Mucosa of rectum (tissue), 2 donors: ENCODE data around the gene GTF2F2.

Experiments
- H3K27ac ChIP-seq, 2 donors: one replicate each; pipeline ENCODE4 v1.7.0; 2013; ENCODE audit warnings: inconsistent platforms in 2 of 2, low read depth in 2 of 2, low read length in 2 of 2
- H3K27me3 ChIP-seq, 2 donors: one replicate each; pipeline ENCODE4 v1.7.0; 2013; ENCODE audit warnings: low read length in 2 of 2; ENCODE audit not compliant: control insufficient read depth in 2 of 2, insufficient read depth in 2 of 2
- H3K36me3 ChIP-seq, 2 donors: one replicate each; pipeline ENCODE4 v1.7.0; 2013; ENCODE audit warnings: low read length in 2 of 2; ENCODE audit not compliant: control insufficient read depth in 2 of 2, insufficient read depth in 2 of 2
- H3K4me1 ChIP-seq, 2 donors: one replicate each; pipeline ENCODE4 v1.7.0; 2013; ENCODE audit warnings: low read length in 2 of 2, mild to moderate bottlenecking in 1 of 2; ENCODE audit not compliant: control insufficient read depth in 2 of 2, insufficient read depth in 2 of 2
- H3K4me3 ChIP-seq, 2 donors: one replicate each; pipeline ENCODE4 v1.7.0; 2013; ENCODE audit warnings: low read length in 2 of 2
- H3K9ac ChIP-seq, 2 donors: one replicate each; pipeline ENCODE4 v1.7.0; 2013; ENCODE audit warnings: low read length in 2 of 2, low read depth in 1 of 2, mild to moderate bottlenecking in 1 of 2
- H3K9me3 ChIP-seq, 2 donors: one replicate each; pipeline ENCODE4 v1.7.0; 2013; ENCODE audit warnings: low read length in 2 of 2; ENCODE audit not compliant: control insufficient read depth in 2 of 2
- donor health status: healthy.
- donor health status: Normal muscosa, but diverticular disease.

Gene GTF2F2

DNA sequence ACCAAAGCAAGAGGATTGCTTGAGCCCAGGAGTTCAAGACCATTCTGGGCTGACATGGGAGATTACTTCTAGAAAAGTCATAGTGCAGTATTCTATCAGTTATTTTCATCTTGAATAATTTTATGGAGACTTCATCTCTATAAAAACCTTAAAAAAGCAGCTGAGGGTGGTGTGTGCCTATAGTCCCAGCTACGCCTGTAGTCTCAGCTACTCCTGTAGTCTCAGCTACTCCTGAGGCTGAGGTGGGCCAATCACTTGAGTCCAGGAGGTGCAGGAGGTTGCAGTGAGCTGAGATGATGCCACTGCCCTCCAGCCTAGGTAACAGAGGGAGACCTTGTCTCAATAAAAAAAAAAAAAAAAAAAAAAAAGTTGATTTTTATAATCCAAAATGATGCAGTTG, 102.6 kb downstream of the GTF2F2 start:
- H3K4me1 ChIP-seq, result peaks cover 0 to 7% of the 10 kb centered on the region in 2 donors
- H3K4me3 ChIP-seq, result no peak overlapping the region
- H3K9me3 ChIP-seq, result no peaks in the 10 kb centered on the region
- H3K27me3 ChIP-seq, result no peaks in the 10 kb centered on the region
- no peak overlapping the region for H3K9ac ChIP-seq
- no peak overlapping the region for H3K27ac ChIP-seq
- no peaks in the 10 kb centered on the region for H3K36me3 ChIP-seq

DNA sequence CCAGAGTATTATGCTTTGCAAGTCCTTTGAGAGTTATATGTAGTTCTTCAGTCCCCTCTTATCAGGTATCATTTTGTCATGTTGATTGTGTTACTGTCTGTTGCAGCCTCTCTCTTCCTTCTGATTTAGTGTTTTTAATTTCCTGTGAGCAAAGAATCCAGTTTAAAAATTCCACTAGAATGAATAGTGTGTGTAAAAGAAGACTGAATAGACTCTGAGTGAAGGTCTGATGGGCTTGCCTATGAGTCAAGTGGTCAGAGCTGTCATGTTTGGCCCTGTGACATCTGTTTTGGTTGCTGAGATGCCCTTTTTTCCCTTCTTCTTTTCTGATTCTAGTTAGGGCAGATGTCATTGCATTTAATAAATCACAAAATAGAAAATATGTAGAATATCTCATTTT, 103.9 kb downstream of the GTF2F2 start:
- Histone ChIP-seq H3K9me3 (no peaks in the 10 kb centered on the region), H3K27me3 (no peaks in the 10 kb centered on the region)

DNA sequence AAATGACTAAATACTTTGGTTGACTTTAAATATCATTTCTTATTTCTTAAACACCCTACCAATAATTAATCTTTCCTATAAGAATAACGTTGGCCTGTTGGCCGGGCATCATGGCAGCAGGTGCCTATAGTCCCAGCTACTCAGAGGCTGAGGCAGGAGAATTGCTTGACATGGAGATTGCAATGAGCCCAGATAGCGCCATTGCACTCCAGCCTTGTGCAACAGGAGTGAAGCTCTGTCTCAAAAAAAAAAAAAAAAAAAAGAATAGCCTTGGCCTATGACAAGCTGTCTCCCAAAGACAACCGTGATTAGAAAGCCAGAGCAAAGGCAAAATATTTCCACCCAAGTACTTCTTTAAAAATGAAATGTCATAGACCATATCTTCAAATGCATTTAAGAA, 105.1 kb downstream of the GTF2F2 start:
- H3K4me3 ChIP-seq, result no peak overlapping the region
- no peaks in the 10 kb centered on the region for H3K27me3 ChIP-seq
- H3K4me1 ChIP-seq, result no peaks in the 10 kb centered on the region
- no peaks in the 10 kb centered on the region for H3K36me3 ChIP-seq
- no peaks in the 10 kb centered on the region for H3K9me3 ChIP-seq
- no peak overlapping the region for H3K9ac ChIP-seq
- H3K27ac ChIP-seq, result no peak overlapping the region

More for the DNA sequence above, 103.9 kb downstream of the GTF2F2 start:
- Histone ChIP-seq H3K27ac (no peak overlapping the region), H3K4me3 (no peak overlapping the region), H3K9ac (no peak overlapping the region), H3K4me1 (peaks cover 0 to 7% of the 10 kb centered on the region in 2 donors), H3K36me3 (no peaks in the 10 kb centered on the region)

DNA sequence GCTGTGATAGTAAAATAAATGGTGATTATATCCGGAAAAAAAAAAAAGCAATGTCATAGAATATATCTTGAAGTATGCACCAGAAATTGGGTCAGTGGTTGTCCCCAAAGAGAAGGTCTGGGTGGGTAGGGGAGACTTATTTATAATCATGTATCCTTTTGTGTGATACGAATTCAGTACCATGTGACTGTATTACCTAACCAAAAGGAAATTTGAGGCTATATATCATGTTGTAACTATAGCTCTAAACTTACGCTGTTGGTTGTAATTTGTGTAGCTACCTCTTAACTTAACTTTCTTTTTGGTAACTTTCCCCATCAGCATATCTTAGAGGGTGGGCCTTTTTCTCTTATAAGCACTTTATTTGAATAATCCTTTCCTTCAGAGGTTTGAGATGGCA, 105.7 kb downstream of the GTF2F2 start:
- Histone ChIP-seq H3K9ac (no peak overlapping the region), H3K4me1 (no peaks in the 10 kb centered on the region), H3K36me3 (no peaks in the 10 kb centered on the region), H3K4me3 (no peak overlapping the region), H3K27ac (no peak overlapping the region), H3K9me3 (no peaks in the 10 kb centered on the region), H3K27me3 (no peaks in the 10 kb centered on the region)

DNA sequence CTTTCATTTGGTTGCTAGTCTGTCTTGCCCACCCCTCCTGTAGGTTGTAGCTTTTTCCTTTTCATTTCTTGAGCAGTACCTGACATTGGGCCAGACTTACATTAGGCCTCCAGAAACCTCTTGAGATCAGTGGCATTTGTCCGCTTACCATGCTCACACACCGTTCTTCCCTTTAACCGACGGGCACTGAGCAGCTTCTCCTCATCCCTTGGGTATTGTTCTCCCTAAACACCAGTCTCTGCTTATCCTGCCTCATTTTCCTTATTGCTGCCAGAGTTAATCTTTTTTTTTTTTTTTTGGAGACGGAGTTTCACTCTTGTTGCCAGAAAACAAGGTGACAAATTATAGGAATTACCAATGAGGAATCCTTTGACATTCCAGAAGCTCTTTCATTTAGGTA, 107.7 kb downstream of the GTF2F2 start:
- H3K27me3 ChIP-seq, result no peaks in the 10 kb centered on the region
- no peak overlapping the region for H3K4me3 ChIP-seq
- H3K4me1 ChIP-seq, result no peaks in the 10 kb centered on the region
- no peaks in the 10 kb centered on the region for H3K36me3 ChIP-seq
- H3K9ac ChIP-seq, result no peak overlapping the region
- H3K9me3 ChIP-seq, result no peaks in the 10 kb centered on the region
- no peak overlapping the region for H3K27ac ChIP-seq

DNA sequence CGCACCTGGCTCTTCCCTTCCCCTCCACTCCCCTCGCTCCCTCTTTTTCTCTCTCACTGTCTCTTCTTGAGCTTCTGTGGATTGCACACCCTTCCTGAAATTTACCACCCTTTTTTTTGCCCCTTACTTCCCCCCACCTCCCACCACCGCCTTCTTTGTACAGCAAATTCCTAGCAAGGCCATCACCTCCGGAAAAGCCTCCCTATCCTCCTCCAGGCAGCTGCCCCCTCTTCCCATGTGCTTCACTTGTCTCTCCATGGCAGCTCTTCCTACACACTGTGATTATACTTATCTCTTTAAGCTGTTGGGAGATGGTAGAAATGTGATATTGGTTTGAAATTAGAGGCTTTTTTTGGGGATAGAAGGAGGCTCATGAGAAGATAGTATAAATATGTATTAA, 108.9 kb downstream of the GTF2F2 start:
- H3K9ac ChIP-seq, result no peak overlapping the region
- H3K4me1 ChIP-seq, result peaks cover 0 to 3% of the 10 kb centered on the region in 2 donors
- no peaks in the 10 kb centered on the region for H3K27me3 ChIP-seq
- no peaks in the 10 kb centered on the region for H3K36me3 ChIP-seq
- H3K9me3 ChIP-seq, result no peaks in the 10 kb centered on the region
- no peak overlapping the region for H3K4me3 ChIP-seq
- no peak overlapping the region for H3K27ac ChIP-seq

DNA sequence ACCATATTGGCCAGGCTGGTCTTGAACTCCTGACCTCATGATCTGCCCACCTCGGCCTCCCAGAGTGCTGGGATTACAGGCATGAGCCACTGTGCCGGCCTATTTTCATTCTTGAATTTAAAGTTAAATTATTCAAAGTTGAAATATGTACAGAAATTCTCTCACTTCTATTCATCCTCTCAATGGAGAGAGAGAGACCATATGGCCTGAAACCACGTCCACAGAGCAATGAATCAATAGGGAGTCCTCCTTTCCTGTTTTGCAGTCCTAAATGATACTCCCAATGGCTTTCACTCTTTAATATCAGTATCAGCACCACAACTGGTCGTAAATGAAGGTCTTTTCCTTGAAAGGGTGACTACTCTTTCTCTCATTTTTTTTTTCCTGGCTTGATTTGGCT, 111.0 kb downstream of the GTF2F2 start:
- H3K4me1 ChIP-seq, result peaks cover 2 to 4% of the 10 kb centered on the region in 2 donors
- no peaks in the 10 kb centered on the region for H3K36me3 ChIP-seq
- H3K9me3 ChIP-seq, result no peaks in the 10 kb centered on the region
- no peak overlapping the region for H3K9ac ChIP-seq
- H3K27me3 ChIP-seq, result no peaks in the 10 kb centered on the region
- H3K4me3 ChIP-seq, result no peak overlapping the region
- no peak overlapping the region for H3K27ac ChIP-seq

DNA sequence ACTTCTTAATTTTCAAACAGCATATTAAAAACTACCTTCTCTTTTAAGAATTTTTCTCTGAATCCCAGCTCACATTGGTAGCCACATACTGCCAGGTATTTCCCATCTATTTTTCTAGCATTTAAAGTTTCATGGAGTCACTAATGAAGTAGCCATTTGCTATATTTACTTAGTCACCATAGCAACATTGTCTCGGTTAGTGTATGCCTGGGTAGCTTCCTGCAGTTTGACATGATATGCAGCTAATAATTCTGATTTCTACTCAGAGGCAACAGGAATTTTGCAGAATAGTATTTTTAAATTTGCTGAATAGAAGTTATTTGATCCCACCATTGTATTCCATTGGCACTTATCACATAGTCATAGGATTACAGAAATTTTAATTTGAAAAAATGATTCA, 111.4 kb downstream of the GTF2F2 start:
- Histone ChIP-seq H3K27ac (no peak overlapping the region), H3K36me3 (no peaks in the 10 kb centered on the region), H3K9ac (no peak overlapping the region), H3K27me3 (no peaks in the 10 kb centered on the region), H3K9me3 (no peaks in the 10 kb centered on the region), H3K4me1 (peaks cover 2 to 4% of the 10 kb centered on the region in 2 donors), H3K4me3 (no peak overlapping the region)

DNA sequence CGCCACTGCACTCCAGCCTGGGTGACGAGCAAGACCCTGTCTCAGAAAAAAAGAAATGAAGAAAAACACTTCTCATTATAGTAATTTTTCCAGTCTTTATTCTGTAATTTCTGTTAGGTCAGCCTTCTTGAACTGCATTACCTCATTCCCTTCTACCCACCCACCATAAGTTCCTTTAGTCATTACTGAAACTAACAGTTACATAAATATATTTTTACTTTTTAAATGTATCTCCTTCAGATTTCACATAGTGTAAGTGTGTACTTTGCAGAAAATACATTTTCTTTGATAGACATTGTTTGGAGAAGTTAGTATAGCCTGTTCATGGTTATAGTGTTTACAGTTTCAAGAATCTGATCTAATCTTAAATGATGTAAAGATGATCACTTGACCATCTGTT, 112.3 kb downstream of the GTF2F2 start:
- Histone ChIP-seq H3K4me1 (peaks cover 2 to 4% of the 10 kb centered on the region in 2 donors), H3K4me3 (no peak overlapping the region), H3K27me3 (no peaks in the 10 kb centered on the region), H3K27ac (no peak overlapping the region), H3K9me3 (no peaks in the 10 kb centered on the region), H3K9ac (no peak overlapping the region), H3K36me3 (no peaks in the 10 kb centered on the region)

DNA sequence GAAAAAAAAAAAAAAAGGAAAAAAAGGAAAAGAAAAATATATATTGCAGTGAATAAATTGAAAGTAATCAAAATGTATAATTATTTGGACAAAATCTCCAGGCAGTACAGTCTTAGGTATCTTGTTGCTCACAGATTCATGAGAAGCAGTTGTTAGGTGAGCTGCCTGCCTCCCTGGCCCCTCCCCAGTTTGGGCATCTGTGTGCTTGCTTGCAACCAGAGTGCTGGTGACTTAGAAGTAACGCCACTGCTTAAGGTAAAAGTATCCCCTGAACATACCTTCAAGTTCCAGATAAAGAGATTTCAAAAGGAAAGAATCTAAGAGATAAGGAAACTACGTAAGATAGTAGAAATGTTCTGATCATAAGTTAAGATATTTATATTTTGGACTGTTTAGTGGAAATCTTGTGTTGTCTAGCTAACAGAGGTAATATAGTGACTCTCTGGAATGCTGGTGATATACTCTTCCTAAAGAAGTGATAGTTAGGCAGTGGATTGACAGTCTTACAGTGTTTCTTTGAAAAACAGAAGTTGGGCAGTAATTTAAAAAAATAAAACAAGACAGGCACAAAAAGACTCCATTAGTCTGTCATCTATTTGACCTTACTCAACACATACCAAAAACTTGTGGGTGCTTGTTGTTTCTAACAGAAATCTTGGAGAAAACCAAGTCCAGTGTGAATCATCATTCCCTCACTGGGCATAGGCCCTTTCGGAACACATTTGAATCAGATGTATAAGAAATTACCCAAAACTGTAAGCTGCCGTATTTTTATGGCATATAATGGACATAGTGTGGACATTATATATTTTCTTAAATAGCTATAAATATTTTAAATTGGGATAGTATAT, 118.9 kb downstream of the GTF2F2 start:
- H3K27me3 ChIP-seq, result no peaks in the 10 kb centered on the region
- no peaks in the 10 kb centered on the region for H3K9me3 ChIP-seq
- no peak overlapping the region for H3K4me3 ChIP-seq
- H3K4me1 ChIP-seq, result peaks cover 6 to 19% of the 10 kb centered on the region in 2 donors
- no peak overlapping the region for H3K9ac ChIP-seq
- no peak overlapping the region for H3K27ac ChIP-seq
- H3K36me3 ChIP-seq, result peaks cover 0 to 3% of the 10 kb centered on the region in 2 donors
